Kidney capillary endothelial cell (primary cell): ENCODE measurements around the gene B4GALT2.
A peak's percentile ranks its signal among the peaks of the same experiment; 100 is the strongest.

Experiments
- DNase-seq: peaks from one replicate; pipeline ENCODE4 v3.0.0-alpha.2; 2018; ENCODE audit warnings: low spot score

B4GALT2 gene

GRCh38 chr1:44002606-44003157 is 23.7 kb downstream of the B4GALT2 start:
- no peak for DNase-seq

- DNase-seq: no peak
These were observed 29.2 kb downstream of the B4GALT2 start for GRCh38 chr1:44008259-44008658.

- DNase-seq: no peak
These were observed 32.0 kb downstream of the B4GALT2 start for GRCh38 chr1:44010935-44011471.

- DNase-seq: no peak
These were observed 33.4 kb downstream of the B4GALT2 start for GRCh38 chr1:44012404-44012803.

GRCh38 chr1:44012941-44013609 is 34.1 kb downstream of the B4GALT2 start:
- no peak for DNase-seq

- no peak for DNase-seq
These were observed 34.9 kb downstream of the B4GALT2 start for GRCh38 chr1:44013949-44014348.

GRCh38 chr1:44014365-44015104 is 35.5 kb downstream of the B4GALT2 start:
- DNase-seq: no peak

GRCh38 chr1:44015206-44015605 is 36.2 kb downstream of the B4GALT2 start:
- no peak for DNase-seq

- DNase-seq: no peak
These were observed 37.3 kb downstream of the B4GALT2 start for GRCh38 chr1:44016041-44016889.

- no peak for DNase-seq
These were observed 37.9 kb downstream of the B4GALT2 start for GRCh38 chr1:44016890-44017400.

- DNase-seq: no peak
These were observed 40.5 kb downstream of the B4GALT2 start for GRCh38 chr1:44019466-44019948.

- DNase-seq: no peak
These were observed 41.5 kb downstream of the B4GALT2 start for GRCh38 chr1:44020464-44020863.

- DNase-seq: no peak
These were observed 42.1 kb downstream of the B4GALT2 start for GRCh38 chr1:44021156-44021555.

GRCh38 chr1:44021581-44022321 is 42.7 kb downstream of the B4GALT2 start:
- DNase-seq: no peak

GRCh38 chr1:44024031-44024902 is 45.3 kb downstream of the B4GALT2 start:
- no peak for DNase-seq

GRCh38 chr1:44024903-44025525 is 46.0 kb downstream of the B4GALT2 start:
- no peak for DNase-seq

GRCh38 chr1:44025816-44026215 is 46.8 kb downstream of the B4GALT2 start:
- DNase-seq: no peak

- DNase-seq: no peak
These were observed 48.3 kb downstream of the B4GALT2 start for GRCh38 chr1:44027320-44027719.

GRCh38 chr1:44029260-44029910 is 50.4 kb downstream of the B4GALT2 start:
- DNase-seq: peak; percentile 24
